ENCODE data around the gene ZBTB26. TPM values are rescaled to one million over a fixed set of nuclear protein-coding genes. Genes with fewer than 3 reads are reported as not detected.
A peak's percentile ranks its signal among the peaks of the same experiment; 100 is the strongest.

The ZBTB26 gene, protein sequence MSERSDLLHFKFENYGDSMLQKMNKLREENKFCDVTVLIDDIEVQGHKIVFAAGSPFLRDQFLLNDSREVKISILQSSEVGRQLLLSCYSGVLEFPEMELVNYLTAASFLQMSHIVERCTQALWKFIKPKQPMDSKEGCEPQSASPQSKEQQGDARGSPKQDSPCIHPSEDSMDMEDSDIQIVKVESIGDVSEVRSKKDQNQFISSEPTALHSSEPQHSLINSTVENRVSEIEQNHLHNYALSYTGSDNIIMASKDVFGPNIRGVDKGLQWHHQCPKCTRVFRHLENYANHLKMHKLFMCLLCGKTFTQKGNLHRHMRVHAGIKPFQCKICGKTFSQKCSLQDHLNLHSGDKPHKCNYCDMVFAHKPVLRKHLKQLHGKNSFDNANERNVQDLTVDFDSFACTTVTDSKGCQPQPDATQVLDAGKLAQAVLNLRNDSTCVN
- 8.4 TPM for total RNA-seq

DNA sequence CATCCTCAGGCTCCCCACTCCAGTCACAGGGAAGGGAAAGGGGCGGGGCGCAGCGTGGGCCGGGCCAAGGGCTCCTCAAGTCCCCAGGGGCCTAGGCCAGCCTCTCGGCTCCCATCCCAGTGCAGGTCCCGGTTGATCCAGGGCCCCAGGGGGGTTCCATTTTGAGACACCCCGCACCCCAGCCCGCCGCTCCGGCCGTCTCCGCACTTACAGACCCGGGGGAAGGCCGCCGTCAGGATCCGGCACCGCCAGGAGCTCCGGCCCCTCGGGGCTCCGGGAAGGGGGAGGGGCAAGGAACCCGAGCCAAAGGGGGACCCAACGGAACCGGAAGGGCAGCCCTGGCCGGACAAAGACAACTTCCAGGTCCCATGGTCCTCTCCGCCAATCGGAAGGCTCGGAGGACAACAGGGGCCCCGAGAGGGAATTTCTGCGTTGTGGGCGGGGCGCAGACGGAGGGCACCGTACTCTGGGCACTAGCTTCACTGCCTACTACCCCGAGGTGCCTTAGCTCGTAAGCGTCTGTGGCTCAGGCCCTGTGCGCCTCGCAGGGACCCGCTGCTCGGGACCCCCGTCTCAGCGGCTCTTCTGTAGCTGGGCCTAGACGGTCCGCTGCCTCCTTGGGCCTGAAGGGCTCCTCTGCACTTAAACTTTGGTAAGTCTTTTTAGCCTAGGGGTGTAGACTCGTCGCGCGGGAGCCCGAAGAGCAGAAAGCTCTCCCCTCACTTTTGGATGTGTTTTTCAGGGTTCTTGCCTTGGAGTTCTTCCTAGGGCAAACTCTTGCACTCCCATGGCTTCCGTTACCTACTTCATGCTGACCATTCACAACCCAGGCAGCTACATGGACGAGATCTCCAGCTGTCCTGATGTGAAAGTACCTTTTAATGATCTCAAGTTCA lies at the start of gene ZBTB26:
Gene ZBTB26, minus strand, starts transcription at position 287 of the 896 bp plus-strand sequence. CDS start 11,578 bp downstream, outside the sequence.
- DNase-seq (ENCODE audit: low spot score) = peak; percentile 94

DNA sequence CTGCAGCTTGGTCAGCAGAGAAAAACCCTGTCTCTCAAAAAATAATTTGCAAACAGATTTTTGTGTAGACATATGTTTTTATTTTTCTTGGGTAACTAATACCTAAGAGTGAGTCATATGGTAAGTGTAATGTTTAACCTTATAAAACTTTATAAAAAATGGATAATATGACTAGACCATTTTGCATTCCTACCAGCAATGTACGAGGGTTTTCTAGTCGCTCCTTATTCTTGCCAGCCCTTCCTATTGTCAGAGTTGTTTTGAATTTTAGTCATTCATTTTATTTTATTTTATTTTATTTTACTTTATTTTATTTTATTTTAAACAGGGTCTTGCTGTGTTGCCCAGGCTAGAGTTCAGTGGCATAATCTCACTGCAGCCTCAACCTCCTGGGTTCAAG lies 47.3 kb upstream of the ZBTB26 start:
- no peak for DNase-seq (ENCODE audit: low spot score)

DNA sequence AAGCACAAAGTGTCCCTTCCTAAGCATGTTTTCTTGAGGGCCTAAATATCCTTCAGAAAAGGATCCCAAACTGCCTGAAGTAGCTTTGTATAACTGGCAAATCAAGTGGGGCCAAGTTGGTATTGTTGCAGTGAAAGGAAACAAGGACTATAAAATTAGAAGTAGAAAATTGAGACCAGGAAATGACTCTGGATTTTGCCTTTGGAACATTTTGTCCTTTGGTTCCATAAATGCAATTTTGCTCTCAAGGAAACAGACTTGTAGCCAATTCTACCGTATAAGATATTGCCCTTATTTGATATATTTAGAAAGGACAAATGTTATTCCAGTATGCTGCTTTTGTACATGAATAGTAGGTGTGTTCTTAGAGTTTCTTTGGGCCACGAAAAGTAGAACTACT lies 43.9 kb upstream of the ZBTB26 start:
- DNase-seq (ENCODE audit: low spot score) = no peak

DNA sequence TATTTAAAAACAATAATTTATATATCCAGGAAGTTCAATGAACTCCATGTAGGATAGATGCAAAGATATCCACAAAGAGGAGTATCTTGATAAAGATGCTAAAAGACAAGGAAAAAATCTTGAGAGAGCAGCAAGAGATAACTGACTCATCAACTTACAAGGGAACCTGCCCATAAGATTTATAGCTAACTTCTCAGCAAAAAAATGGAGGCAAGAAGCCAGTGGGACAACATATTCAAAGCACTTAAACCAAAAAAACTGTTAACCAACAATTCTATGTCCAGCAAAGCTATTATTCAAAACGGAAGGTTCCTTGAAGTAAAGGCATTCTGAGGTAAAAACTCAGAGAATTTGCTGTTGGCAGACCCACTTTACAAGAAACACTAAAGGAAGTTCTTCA lies 29.8 kb upstream of the ZBTB26 start:
- DNase-seq (ENCODE audit: low spot score) = no peak

DNA sequence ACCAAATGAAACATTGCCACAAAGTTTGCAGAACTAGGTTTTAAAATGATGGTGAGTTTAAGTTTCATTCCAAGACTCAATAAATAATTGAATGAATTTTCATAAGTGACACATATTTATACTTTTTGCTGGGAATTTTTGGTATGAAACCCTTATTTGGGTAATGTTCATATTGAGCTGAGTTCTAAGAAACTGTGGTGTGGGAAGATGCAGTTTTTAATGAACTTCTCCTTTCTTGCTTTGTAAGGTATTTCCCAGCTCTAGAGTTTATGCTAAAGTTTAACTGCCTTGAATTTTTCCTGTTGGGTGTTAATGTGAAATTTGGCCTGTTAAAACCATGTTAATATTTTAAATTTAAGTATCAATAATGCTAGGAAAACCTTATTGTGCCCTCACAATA lies 24.6 kb upstream of the ZBTB26 start:
- no peak for DNase-seq (ENCODE audit: low spot score)

DNA sequence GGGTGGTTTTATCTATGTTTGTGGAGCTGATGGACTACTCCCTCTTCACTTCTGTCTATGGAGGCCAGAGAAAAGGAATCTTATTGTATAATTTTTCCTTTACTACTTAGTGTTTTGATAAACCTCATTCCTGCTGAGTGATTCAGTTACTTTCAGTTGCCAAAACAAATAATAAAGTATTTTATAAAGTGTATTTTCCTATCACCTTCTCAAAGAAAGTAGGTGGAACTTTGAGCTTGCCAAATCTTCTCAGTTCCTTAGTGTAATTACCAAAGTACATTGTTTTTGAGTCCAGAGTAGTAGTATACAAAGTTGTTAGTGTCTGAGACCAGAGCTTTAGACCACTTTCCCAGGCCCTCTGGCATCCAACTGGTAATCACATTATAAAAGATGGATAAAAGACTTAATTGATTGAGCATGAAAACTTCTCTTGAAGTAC lies 23.0 kb upstream of the ZBTB26 start:
- no peak for DNase-seq (ENCODE audit: low spot score)

DNA sequence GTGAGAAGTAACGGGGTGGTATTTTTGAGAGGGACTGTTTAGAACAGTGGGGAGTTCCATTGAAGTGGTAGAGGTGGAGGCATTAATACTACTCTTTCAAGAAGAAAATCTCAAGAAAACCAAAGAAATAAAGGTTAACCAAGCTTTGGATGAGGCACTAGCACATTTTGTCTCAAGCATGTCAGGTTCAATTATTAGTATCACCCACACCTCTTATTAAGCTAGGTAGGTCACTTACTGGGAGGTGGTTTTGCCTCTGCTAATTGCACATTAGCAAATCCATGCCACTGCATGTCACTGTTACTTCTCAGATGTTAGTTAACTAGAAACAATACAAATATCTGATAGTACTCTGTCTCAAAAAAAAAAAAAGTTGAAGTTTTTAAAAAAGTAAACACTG lies 19.7 kb upstream of the ZBTB26 start:
- no peak for DNase-seq (ENCODE audit: low spot score)

DNA sequence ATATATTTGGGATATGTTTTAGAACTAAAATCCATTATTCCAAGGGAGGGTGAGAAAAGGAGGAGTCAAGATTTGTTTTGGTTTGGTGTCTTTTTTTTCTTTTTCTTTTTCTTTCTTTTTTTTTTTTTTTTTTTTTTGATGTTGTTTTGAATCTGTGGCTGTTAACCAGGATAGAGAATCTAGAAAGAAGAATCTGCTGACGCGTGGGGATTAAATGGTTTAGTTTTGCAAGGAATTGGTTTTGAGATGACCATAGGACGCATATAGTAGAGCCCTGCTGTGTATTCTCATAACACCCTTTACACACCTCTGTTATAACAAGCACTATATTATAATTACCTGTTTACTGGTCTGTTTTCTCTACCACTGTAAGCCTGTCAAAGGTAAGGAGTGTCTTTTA lies 19.0 kb upstream of the ZBTB26 start:
- DNase-seq (ENCODE audit: low spot score) = no peak

DNA sequence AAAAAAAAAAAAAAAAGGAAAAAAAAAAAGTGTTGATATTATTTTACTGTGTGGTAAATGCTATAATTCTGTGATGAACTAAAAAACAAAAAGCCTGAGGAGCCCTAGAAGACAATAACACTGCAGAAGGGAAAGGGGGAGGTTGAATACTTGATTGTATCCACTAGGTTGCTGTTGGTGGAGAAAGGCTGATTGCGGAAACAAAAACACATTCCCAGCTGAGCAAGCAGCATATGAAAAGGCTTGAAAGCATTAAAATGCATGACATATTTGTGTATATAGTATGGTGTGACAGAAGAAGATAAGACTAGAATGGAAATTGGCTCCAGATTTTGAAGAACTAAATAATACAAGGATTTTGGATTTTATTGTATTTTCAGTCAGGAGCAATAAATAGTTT lies 18.4 kb upstream of the ZBTB26 start:
- DNase-seq (ENCODE audit: low spot score) = no peak

DNA sequence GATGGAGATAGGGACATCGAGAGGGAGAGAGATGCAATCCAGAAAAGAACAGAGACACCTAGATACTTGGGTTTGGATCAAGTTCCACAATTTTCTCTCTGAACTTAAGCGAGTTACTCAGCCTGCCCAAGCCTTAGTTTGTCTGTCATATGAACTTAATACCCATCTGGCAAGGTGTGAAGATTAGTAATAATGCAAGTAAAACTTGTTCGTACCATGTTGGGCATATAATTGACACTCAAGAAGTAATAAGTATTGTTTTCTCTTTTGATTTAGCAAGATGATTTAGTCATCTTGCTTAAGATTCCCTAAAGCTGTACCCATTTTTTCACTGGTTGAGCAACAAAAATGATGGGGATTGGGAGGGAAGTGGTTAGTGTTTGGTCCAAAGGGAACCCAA lies 17.0 kb upstream of the ZBTB26 start:
- no peak for DNase-seq (ENCODE audit: low spot score)

DNA sequence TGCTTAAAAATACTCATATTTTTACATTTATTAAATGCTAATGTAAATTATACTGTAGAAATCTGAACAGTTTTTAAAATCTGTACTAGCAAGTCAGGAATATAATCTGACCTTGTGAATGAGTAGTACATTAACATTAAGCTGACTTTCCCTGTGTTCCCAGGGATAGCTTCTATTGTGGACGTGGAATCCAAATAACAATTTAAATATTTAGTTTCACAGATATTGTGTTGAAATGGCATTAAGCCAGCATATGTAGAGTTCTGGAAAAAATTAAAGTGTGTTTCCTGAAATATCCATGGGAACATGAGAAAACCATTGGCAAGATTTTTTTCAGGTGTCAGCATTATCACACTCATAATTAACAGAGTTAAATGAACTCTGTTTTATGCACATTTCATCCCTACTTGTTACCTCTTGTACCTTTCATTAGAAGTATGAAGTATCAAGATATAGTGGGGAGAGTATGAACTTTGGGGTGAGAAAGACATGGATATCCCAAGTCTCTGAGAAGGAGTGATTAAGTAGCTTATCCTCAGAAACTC lies 15.2 kb upstream of the ZBTB26 start:
- no peak for DNase-seq (ENCODE audit: low spot score)

DNA sequence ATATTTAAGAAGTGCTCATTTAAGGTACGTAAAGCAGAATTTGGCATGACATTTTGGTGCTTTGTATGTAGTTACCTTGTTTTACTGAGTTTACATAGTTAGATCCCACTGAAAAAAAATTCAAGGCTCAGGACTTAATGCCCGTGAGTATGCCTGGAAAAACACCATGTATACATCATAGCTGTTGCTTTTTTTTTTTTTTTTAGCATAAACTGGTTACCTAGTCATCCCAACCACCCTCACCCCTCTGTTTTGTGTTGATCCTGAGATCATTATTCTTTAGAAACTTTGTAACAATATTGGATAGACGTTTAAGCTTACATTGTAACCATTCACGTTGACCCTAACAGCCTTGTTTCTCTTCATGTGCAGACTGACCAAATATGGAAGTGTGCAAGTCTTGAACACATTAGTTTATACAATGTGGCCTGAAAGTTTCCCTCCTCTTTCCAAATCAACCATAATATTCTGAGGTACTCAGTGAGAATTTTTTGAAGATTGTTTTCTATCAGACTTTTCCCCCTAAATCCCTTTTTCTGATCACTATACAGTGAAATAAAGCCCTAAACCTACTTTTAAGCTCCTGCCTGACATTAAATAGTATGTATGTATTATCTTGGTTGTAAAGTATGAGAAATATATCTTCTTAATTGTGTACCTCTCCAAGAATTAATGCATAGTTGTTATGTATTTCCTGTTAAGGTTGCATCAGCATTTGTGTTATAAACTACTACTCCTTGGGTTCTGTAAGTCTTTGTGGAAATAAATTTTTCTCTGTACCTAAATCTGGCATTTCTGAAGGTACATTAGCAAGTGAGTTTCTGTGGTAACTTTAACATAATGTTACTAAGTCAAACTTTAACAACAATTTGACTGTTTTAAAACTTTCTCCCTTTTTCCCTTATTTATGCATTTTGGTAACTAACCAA lies 13.9 kb upstream of the ZBTB26 start:
- DNase-seq (ENCODE audit: low spot score) = no peak

DNA sequence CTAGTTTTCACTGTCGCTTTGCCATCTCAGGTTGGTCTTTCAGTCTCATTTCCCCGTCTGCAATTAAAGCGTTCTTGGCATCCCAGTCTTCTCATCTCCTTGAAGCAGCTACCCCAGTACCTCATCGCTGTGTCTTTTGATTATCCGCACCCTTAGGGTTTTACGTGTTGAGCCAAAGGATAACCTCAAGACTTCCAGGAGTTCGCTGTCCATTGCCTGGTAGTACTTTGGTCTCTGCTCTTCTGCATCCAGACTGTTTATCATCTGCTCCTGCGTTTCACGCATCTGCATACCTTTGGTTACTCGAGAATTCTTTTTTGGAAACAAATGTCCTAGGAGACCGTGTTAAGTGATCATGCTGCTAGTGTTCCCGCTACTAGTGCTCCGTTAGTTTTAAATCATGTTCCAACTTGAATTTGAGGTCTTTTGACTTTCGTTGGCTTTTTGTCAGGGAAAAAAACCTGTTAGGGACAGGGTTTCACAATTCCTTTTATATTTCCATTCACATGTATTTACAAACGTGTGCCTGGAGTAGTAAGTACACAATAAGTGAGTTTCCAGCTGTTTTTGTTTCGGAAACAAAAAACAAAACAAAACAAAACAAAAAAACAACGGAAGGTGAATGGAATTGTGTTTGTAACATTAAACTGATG lies 10.4 kb upstream of the ZBTB26 start:
- DNase-seq (ENCODE audit: low spot score) = peak; percentile 21

DNA sequence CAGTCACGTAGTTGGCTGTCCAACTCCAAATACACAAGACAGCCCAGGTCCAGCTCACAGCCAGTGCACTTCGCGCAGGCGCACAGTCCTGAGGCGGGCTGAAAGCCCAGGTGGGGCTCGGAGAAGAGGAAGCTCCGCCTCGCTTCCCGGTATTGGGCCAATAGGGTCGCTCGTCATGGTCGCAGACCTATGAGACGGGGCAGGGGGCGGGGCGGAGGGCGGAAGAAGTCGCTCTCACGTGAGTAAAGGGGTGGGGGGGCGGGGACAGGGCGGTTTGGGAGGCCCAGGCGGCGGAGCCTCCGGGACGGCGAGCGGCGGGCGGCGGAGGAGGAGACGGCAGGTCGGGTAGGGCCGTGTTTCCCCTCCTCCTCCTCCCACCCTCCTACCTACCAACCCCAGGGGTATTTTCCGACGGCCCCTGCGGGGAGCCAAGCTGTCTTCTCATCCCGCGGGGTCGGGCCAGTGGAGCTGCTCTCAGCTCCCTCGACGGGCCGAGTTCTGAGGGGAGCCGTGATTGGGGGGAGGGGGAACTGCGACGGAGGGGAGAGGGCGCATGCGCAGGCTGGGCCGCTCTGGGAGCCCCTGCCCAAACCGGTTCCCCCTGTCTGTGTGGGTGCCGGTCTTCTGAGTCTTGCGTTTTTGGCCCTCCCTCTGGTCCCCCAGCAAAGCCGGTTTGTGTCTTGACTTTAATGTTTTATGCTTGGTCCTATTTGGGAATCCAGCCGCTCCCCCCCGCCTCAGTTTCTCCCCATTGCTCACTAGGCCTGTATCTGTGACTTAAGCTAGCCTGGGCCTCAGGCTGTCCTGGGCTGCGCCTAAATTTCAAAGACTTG lies 9.7 kb upstream of the ZBTB26 start, which contains the start of gene RABGAP1:
Gene RABGAP1, plus strand, starts transcription at position 272 of the 833 bp plus-strand sequence. CDS start 16,040 bp downstream, outside the sequence.
- peak; percentile 99 for DNase-seq (ENCODE audit: low spot score)

DNA sequence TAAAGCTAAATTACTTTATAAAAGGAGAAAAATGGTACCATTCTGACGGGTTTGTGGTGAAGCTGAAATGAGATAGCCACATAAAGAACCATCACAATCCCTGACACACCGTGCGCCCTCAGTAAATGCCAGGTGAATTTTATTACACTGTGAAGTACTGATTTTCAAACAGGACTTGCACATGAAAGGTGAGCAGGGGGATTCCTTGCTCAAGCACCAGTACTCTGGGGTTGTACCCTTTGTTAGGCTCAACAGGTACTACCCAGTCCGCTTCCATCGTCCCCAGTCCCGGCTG lies 9.1 kb upstream of the ZBTB26 start:
- DNase-seq (ENCODE audit: low spot score) = no peak

DNA sequence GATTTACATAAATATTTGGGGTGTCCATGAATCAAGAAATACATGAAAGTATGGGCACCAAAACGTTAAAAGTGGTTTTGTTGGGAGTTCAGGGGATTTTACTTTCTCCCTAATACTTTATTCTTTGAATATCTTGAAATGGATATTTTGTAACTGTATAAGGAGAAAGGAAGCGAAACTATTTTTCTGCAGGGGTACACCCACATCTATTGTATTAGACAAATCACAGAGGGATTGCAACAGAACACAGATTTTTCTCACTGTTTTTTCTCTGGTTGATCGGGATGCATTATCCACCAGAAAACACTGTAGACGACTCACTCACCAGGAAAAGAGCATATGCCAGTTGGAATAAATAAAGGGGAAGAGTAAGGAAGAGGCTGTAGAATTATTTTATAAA lies 8.3 kb upstream of the ZBTB26 start:
- DNase-seq (ENCODE audit: low spot score) = no peak

DNA sequence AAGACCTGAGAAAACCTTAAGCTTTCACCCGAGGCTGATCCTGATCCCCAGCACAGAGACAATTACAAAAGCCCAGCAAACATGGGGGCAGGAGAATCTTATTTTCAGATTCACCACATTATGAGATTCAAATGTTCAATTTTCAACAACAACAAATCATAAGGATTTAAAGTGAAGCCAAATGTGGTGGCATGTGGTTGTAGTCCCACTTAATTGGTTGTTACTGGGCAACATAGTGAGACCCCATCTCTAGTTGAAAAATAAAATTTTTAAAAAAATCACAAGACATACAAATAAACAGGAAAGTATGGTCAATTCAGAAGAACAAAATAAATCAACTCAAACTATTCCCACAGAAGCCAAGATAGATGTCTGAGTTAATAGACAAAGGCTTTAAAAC lies 5.6 kb upstream of the ZBTB26 start:
- DNase-seq (ENCODE audit: low spot score) = no peak

DNA sequence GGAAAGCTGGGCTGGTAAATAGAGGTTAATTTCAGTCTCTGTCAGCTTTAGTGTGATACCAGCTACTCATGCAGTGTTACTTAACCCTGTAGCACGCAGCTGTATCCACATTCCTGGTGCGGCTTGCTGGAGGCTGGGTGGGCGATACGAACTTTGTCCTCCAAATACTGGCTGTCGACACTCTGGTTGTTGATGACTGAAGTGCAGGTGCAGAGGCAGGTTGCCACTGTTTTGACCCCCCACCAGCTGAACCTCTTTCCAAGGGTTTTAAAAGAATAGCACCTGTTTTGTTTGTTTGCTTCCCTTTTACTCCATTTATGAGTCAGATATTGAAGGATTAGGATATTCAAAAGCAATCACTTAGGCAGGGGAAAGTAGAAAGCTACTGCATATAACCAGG lies 5.2 kb upstream of the ZBTB26 start:
- no peak for DNase-seq (ENCODE audit: low spot score)

DNA sequence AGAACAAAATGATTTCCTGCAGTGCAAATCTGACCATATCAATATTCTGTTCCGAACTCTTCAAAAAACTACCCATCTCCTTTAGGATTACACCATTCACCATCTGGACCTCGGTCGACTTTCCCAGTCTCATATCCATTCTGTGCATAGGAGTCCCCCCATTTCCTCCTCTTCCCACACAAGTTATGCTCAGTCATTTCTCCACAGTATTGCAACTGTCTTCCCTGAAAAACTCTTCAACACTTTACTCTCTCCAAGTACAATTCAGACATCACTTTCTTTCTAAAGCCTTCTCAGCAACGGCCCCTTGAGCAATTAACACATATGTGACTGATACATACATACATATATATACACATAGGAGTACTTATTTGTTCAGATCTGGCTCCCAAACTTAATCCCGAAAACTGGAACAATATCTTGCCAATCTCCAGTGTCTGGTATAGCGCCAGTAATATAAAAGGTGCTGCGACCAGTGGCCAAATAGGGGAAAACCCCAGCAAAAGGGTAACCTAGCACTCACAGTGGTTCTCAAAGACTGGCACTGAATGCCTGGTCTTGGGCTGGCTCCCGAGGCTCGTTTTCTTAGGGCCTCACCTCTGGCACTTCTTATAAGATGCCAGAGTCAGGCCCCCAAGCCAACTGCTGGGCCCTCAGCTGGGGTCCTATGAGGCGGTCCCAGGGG lies 629 bp downstream of the ZBTB26 start:
- no peak for DNase-seq (ENCODE audit: low spot score)
